ENCODE results near the gene IRF9.

GRCh38 chr14:24178399-24179178 is 17.5 kb downstream of the IRF9 start:
- TF ChIP-seq PREB (CRISPR knock-in tag; IDR thresholded peaks at IDR 0.05; ENCODE audit: borderline replicate concordance): no peak; the same call in 1 of the 2 replicates
- TF ChIP-seq E2F4 (CRISPR knock-in tag; IDR thresholded peaks at IDR 0.05; ENCODE audit: borderline replicate concordance, low read depth): no peak
- no peak for TF ChIP-seq SP1 (CRISPR knock-in tag; conservative IDR thresholded peaks at IDR 0.05)
- no peak for TF ChIP-seq ZNF263 (CRISPR knock-in tag; IDR thresholded peaks at IDR 0.05; ENCODE audit: low read depth)
- TF ChIP-seq CTCF (IDR thresholded peaks at IDR 0.05): no peak
- TF ChIP-seq USF2 (CRISPR knock-in tag; IDR thresholded peaks at IDR 0.05): no peak

Measured in WTC11 (cell line).